WI38 (cell line): ENCODE results near the gene ISLR2.

Experiments
- H3K4me3 ChIP-seq: 2 replicates; pipeline ENCODE4 v1.5.1; 2011; ENCODE audit warnings: low read depth, mild to moderate bottlenecking, control low read depth, low read length
- TF ChIP-seq, protein P1 (sequence below): IDR thresholded peaks from 2 replicates; pipeline ENCODE4 v1.5.1; 2012; ENCODE audit warnings: low read depth, mild to moderate bottlenecking, control low read depth, low read length

ISLR2 gene

DNA sequence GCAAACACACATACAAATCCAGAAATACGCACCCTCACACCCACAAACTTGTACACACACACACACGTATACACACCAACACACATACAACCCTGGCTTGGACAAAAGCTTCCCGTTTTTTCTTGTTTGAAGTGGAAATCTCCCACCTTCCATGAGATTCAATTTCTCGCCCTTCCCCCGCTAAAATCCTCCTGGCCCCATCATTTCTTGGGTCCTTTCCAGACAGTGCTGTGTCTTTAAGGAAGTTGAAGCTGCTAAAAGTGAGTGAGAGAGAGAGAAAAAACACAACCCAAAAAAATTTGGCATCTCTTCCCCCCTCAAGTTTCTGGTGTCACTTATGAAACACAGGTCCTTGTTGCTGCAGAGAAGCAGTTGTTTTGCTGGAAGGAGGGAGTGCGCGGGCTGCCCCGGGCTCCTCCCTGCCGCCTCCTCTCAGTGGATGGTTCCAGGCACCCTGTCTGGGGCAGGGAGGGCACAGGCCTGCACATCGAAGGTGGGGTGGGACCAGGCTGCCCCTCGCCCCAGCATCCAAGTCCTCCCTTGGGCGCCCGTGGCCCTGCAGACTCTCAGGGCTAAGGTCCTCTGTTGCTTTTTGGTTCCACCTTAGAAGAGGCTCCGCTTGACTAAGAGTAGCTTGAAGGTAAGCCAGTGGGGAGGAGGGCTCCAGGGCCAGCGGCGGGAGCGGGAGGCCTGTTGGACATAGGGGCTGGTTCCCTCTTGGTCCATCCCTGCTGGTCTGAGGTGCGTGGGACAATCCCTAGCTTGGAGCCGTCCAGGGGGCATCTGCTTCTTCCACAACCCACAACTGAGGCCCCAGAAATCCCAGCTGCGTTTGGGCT lies 43.2 kb downstream of the ISLR2 start, which contains the start of gene ISLR:
TSS of gene ISLR (plus strand) at position 331 of the 839 bp plus-strand sequence. CDS start 1,149 bp downstream, outside the sequence.
- TF ChIP-seq, protein P1, sequence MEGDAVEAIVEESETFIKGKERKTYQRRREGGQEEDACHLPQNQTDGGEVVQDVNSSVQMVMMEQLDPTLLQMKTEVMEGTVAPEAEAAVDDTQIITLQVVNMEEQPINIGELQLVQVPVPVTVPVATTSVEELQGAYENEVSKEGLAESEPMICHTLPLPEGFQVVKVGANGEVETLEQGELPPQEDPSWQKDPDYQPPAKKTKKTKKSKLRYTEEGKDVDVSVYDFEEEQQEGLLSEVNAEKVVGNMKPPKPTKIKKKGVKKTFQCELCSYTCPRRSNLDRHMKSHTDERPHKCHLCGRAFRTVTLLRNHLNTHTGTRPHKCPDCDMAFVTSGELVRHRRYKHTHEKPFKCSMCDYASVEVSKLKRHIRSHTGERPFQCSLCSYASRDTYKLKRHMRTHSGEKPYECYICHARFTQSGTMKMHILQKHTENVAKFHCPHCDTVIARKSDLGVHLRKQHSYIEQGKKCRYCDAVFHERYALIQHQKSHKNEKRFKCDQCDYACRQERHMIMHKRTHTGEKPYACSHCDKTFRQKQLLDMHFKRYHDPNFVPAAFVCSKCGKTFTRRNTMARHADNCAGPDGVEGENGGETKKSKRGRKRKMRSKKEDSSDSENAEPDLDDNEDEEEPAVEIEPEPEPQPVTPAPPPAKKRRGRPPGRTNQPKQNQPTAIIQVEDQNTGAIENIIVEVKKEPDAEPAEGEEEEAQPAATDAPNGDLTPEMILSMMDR: no peak
- H3K4me3 ChIP-seq: no peak within 1 kb of the TSS

DNA sequence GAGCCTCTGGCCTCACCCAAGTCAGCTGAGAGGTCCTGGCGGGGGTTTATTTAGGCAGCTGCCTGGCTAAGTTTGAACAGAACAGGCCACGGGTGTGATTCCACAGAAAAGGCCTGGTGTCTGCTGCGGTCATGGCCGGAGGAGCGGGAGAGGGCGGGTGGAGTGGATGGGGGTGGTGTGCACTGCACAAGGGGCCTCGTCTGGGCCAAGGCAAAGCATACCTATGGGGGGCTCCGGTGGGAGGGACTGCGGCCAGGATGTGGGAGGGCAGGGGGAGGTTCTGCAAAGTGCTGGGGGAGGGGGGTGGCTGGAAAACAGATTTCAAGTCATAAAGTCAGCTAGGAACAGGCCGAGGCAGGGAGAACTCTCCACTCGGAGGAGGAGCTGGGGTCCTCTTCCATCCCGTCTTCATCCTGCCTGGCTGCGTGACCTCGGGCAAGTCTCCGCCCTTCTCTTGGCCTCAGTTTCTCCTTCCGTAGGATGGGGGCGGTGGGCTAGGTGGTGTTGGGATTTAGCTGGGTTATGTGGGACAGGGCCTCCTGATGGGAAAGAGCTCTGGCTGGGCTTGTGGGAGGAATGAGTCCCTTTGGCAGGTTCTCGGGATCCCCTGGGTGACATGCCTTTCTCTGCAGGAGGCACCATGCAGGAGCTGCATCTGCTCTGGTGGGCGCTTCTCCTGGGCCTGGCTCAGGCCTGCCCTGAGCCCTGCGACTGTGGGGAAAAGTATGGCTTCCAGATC lies 44.0 kb downstream of the ISLR2 start:
- TF ChIP-seq, protein P1: no peak
- H3K4me3 ChIP-seq: no peak overlapping the region

DNA sequence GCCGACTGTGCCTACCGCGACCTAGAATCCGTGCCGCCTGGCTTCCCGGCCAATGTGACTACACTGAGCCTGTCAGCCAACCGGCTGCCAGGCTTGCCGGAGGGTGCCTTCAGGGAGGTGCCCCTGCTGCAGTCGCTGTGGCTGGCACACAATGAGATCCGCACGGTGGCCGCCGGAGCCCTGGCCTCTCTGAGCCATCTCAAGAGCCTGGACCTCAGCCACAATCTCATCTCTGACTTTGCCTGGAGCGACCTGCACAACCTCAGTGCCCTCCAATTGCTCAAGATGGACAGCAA lies 44.5 kb downstream of the ISLR2 start:
- H3K4me3 ChIP-seq: no peak overlapping the region
- TF ChIP-seq, protein P1: no peak

DNA sequence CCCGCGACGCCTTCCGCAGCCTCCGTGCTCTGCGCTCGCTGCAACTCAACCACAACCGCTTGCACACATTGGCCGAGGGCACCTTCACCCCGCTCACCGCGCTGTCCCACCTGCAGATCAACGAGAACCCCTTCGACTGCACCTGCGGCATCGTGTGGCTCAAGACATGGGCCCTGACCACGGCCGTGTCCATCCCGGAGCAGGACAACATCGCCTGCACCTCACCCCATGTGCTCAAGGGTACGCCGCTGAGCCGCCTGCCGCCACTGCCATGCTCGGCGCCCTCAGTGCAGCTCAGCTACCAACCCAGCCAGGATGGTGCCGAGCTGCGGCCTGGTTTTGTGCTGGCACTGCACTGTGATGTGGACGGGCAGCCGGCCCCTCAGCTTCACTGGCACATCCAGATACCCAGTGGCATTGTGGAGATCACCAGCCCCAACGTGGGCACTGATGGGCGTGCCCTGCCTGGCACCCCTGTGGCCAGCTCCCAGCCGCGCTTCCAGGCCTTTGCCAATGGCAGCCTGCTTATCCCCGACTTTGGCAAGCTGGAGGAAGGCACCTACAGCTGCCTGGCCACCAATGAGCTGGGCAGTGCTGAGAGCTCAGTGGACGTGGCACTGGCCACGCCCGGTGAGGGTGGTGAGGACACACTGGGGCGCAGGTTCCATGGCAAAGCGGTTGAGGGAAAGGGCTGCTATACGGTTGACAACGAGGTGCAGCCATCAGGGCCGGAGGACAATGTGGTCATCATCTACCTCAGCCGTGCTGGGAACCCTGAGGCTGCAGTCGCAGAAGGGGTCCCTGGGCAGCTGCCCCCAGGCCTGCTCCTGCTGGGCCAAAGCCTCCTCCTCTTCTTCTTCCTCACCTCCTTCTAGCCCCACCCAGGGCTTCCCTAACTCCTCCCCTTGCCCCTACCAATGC lies 45.1 kb downstream of the ISLR2 start:
- TF ChIP-seq, protein P1: no peak
- no peak overlapping the region for H3K4me3 ChIP-seq

DNA sequence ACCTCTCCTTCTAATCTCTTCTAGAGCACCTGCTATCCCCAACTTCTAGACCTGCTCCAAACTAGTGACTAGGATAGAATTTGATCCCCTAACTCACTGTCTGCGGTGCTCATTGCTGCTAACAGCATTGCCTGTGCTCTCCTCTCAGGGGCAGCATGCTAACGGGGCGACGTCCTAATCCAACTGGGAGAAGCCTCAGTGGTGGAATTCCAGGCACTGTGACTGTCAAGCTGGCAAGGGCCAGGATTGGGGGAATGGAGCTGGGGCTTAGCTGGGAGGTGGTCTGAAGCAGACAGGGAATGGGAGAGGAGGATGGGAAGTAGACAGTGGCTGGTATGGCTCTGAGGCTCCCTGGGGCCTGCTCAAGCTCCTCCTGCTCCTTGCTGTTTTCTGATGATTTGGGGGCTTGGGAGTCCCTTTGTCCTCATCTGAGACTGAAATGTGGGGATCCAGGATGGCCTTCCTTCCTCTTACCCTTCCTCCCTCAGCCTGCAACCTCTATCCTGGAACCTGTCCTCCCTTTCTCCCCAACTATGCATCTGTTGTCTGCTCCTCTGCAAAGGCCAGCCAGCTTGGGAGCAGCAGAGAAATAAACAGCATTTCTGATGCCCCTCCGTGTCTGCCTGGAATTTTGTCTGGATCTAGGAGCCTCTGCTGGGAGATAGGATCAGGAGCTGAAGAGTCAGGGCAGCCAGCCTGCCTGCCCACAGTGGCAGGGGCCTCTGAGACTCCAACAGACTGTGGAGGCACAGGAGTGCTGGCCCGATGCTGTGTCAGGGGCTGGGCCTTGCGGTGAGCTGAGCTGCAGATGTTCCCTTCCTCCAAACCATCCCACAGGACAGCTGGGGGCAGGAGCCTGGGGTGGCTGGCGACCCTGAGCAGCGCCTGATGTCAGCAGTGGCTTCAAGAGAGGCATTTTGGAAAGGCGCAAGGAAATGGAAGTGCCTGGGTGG lies 46.2 kb downstream of the ISLR2 start:
- H3K4me3 ChIP-seq: no peak overlapping the region
- TF ChIP-seq, protein P1: no peak

DNA sequence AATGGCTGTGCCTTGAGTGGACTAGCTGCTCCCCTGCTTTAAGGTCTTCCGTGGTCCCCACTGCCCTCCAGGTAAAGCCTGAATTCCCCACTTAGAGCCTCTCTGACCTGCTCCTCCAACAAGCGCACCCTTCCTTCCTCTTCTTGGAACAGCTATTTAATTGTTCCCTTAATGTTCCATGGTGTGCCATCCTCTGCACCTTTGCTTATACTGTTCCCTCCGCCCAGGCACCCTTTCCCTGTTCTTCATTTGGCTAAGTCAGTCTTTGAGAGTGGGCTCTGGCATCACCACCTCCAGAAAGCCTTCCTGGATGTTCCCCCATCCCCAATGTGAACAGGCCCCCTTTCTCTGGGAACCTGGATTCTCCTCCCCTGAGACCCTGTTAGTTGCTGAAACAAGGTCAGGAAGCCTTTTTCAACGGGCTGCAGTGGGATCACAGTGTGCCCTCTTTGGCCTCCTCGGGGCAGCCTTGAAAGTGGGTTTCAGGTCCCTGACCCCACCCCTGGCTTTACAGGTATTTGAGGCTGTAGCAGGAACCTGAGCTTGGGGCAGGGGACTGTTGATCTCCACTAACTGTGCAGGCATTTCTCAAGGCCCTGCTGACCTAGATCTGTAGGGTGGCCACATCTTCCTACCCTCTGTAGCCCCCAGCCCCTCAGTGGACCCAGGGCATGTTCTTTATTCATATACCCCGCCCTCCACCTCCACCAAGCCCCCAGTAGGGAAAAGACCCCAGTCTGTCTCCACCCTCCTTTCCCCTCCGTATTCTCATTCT lies 48.1 kb downstream of the ISLR2 start:
- H3K4me3 ChIP-seq: no peak overlapping the region
- TF ChIP-seq, protein P1: no peak
